NB4 (cell line): ENCODE measurements around the gene CACUL1.

Source experiments
- DNase-seq: peaks from one replicate; pipeline ENCODE4 v3.0.0; 2010; ENCODE audit warnings: low read depth
- H3K4me3 ChIP-seq: one replicate; pipeline ENCODE4 v1.5.1; 2011; ENCODE audit warnings: mild to moderate bottlenecking, low read depth, low read length, moderate library complexity
- CTCF ChIP-seq: IDR thresholded peaks from one replicate; pipeline ENCODE4 v1.5.1; 2012; ENCODE audit warnings: low read depth, low read length
- MAX ChIP-seq: IDR thresholded peaks from 2 replicates; pipeline ENCODE4 v1.6.1; 2011; ENCODE audit warnings: low read depth, low read length
- MYC ChIP-seq: IDR thresholded peaks from 2 replicates; pipeline ENCODE4 v1.6.1; 2011; ENCODE audit warnings: low read depth, low read length
- POLR2A ChIP-seq: IDR thresholded peaks from 2 replicates; pipeline ENCODE4 v1.6.1; 2011; ENCODE audit warnings: mild to moderate bottlenecking; ENCODE audit not compliant: insufficient read length; ENCODE audit errors: extremely low read depth

CACUL1 gene

GRCh38 chr10:118764195-118764594 is 9.4 kb upstream of the CACUL1 start:
- no peak for TF ChIP-seq MYC
- no peak for TF ChIP-seq CTCF
- TF ChIP-seq POLR2A = no peak
- no peak for TF ChIP-seq MAX

GRCh38 chr10:118763202-118763988 is 8.6 kb upstream of the CACUL1 start:
- TF ChIP-seq MAX (no peak), CTCF (no peak), POLR2A (no peak), MYC (no peak)
- no peak overlapping the region for H3K4me3 ChIP-seq
- DNase-seq = no peak

More at GRCh38 chr10:118764195-118764594, 9.4 kb upstream of the CACUL1 start:
- no peak for DNase-seq
- H3K4me3 ChIP-seq = no peak overlapping the region

GRCh38 chr10:118760265-118760664 is 5.5 kb upstream of the CACUL1 start:
- TF ChIP-seq MYC = no peak
- no peak for TF ChIP-seq CTCF
- TF ChIP-seq MAX = no peak
- TF ChIP-seq POLR2A = no peak
- no peak overlapping the region for H3K4me3 ChIP-seq
- DNase-seq = no peak

GRCh38 chr10:118758449-118758848 is 3.7 kb upstream of the CACUL1 start:
- H3K4me3 ChIP-seq = no peak overlapping the region
- no peak for TF ChIP-seq MYC
- TF ChIP-seq MAX = no peak
- no peak for TF ChIP-seq POLR2A
- no peak for TF ChIP-seq CTCF

GRCh38 chr10:118754229-118754555 is 578 bp downstream of the CACUL1 start:
- DNase-seq = peak; percentile 72
- peak overlapping the region; percentile 83 for H3K4me3 ChIP-seq
- TF ChIP-seq MAX (no peak), POLR2A (no peak), CTCF (no peak), MYC (no peak)

More at GRCh38 chr10:118758449-118758848, 3.7 kb upstream of the CACUL1 start:
- no peak for DNase-seq
